SK-N-SH (cell line): ENCODE measurements around the gene PGAM2. TPM values are rescaled to one million over a fixed set of nuclear protein-coding genes. Genes with fewer than 3 reads are reported as not detected.

Experiments used
- CTCF ChIA-PET: fragments of 300-600, 350-600 bp; formaldehyde crosslinking; extraction: SDS; loops from one replicate; lab custom pipeline; 2021; lab: Yijun Ruan, JAX
- POLR2A ChIA-PET: fragments of 350-600 bp; sonication (Branson Sonifier 250); formaldehyde crosslinking; extraction: SDS; loops from one replicate; lab custom pipeline; 2020; ENCODE audit warnings: antibody characterized with exemption, inconsistent platforms; lab: Yijun Ruan, JAX
- DNase-seq: peaks from one replicate; pipeline ENCODE4 v3.0.0; 2012
- H2AFZ ChIP-seq: fragments of 200-600 bp; sonication (generic); 2 replicates; pipeline ENCODE4 v1.8.1; 2016; ENCODE audit warnings: antibody characterized with exemption, mild to moderate bottlenecking, low read depth
- H3F3A ChIP-seq: fragments of 200-600 bp; sonication (generic); replicated peaks from 2 replicates; pipeline ENCODE3; 2016; ENCODE audit warnings: antibody characterized with exemption, mild to moderate bottlenecking; ENCODE audit not compliant: insufficient read depth
- H3K27ac ChIP-seq, 2 experiments: fragments of 200-500 bp in 1 of 2; fragments of 200-600 bp in 1 of 2; sonication (Bioruptor generic) in 1 of 2; sonication (generic), shearing (Covaris generic) in 1 of 2; 2 replicates each; pipeline versions ENCODE4 v1.5.1 to v1.6.1; 2014 to 2016; ENCODE audit warnings: low read depth in 2 of 2, inconsistent platforms in 1 of 2, low read length in 1 of 2, mild to moderate bottlenecking in 1 of 2, mixed read lengths in 1 of 2
- H3K27me3 ChIP-seq: fragments of 200-600 bp; sonication (generic), shearing (Covaris generic); 2 replicates; pipeline ENCODE4 v1.6.1; 2016; ENCODE audit warnings: mixed run types; ENCODE audit not compliant: insufficient read depth
- H3K36me3 ChIP-seq, 2 experiments: fragments of 200-500 bp in 1 of 2; fragments of 200-600 bp in 1 of 2; sonication (Bioruptor generic) in 1 of 2; sonication (generic) in 1 of 2; replicated peaks in 1 of 2; 2 replicates each; pipeline versions ENCODE3 to v1.5.1; 2014 to 2016; ENCODE audit warnings: low read length in 1 of 2, mild to moderate bottlenecking in 1 of 2; ENCODE audit not compliant: insufficient read depth in 2 of 2, control insufficient read depth in 1 of 2
- H3K4me1 ChIP-seq, 2 experiments: fragments of 200-500 bp in 1 of 2; fragments of 200-600 bp in 1 of 2; sonication (Bioruptor generic) in 1 of 2; sonication (generic), shearing (Covaris generic) in 1 of 2; 2 replicates each; pipeline versions ENCODE4 v1.5.1 to v1.6.1; 2014 to 2016; ENCODE audit warnings: low read depth in 1 of 2, low read length in 1 of 2, mixed run types in 1 of 2; ENCODE audit not compliant: insufficient read depth in 2 of 2, control insufficient read depth in 1 of 2
- H3K4me2 ChIP-seq: fragments of 200-600 bp; sonication (generic), shearing (Covaris generic); 2 replicates; pipeline ENCODE4 v1.6.1; 2017; ENCODE audit warnings: mixed run types
- H3K4me3 ChIP-seq, 2 experiments: fragments of 200-500 bp in 1 of 2; fragments of 200-600 bp in 1 of 2; sonication (Bioruptor generic) in 1 of 2; sonication (generic), shearing (Covaris generic) in 1 of 2; 2 replicates each; pipeline versions ENCODE4 v1.5.1 to v1.8.1; 2014 to 2016; ENCODE audit warnings: low read depth in 2 of 2, inconsistent platforms in 1 of 2, low read length in 1 of 2, mild to moderate bottlenecking in 1 of 2, mixed read lengths in 1 of 2, moderate library complexity in 1 of 2
- H3K79me2 ChIP-seq: fragments of 200-600 bp; sonication (generic); 2 replicates; pipeline ENCODE4 v1.8.1; 2017; ENCODE audit warnings: mild to moderate bottlenecking; ENCODE audit not compliant: insufficient read depth
- H3K9ac ChIP-seq: fragments of 200-600 bp; sonication (generic); 2 replicates; pipeline ENCODE4 v1.6.1; 2017; ENCODE audit warnings: mixed run types
- H3K9me2 ChIP-seq: fragments of 200-600 bp; sonication (generic); 2 replicates; pipeline ENCODE4 v1.6.1; 2017; ENCODE audit warnings: mixed run types
- H3K9me3 ChIP-seq: fragments of 200-600 bp; sonication (generic); 2 replicates; pipeline ENCODE4 v1.6.1; 2017; ENCODE audit warnings: mixed run types, mild to moderate bottlenecking, moderate library complexity
- H4K20me1 ChIP-seq: fragments of 200-600 bp; sonication (generic); 2 replicates; pipeline ENCODE4 v1.6.1; 2017; ENCODE audit warnings: mild to moderate bottlenecking, mixed run types; ENCODE audit not compliant: insufficient read depth
- CTCF ChIP-seq: fragments of 200-600 bp; sonication (generic); IDR thresholded peaks from 2 replicates; pipeline ENCODE4 v1.6.1; 2017; ENCODE audit warnings: antibody characterized with exemption, mild to moderate bottlenecking, moderate library complexity
- ELF1 ChIP-seq: IDR thresholded peaks from 2 replicates; pipeline ENCODE4 v1.4.0; 2012
- EP300 ChIP-seq, 2 experiments: IDR thresholded peaks; 2 replicates each; pipeline versions ENCODE4 v1.4.0 to v1.6.1; 2012; ENCODE audit warnings: borderline replicate concordance in 1 of 2, low read depth in 1 of 2, low read length in 1 of 2
- EZH2phosphoT487 ChIP-seq: fragments of 200-600 bp; sonication (generic); IDR thresholded peaks from 2 replicates; pipeline ENCODE4 v1.6.1; 2017; ENCODE audit warnings: low read depth, mixed run types, mild to moderate bottlenecking, antibody characterized with exemption, moderate library complexity, borderline replicate concordance
- FOSL2 ChIP-seq: IDR thresholded peaks from 2 replicates; pipeline ENCODE4 v1.4.0; 2012; ENCODE audit warnings: low read depth, mild to moderate bottlenecking, moderate library complexity, borderline replicate concordance
- GABPA ChIP-seq: IDR thresholded peaks from 2 replicates; pipeline ENCODE4 v1.4.0; 2012; ENCODE audit warnings: low read depth, mild to moderate bottlenecking
- GATA2 ChIP-seq: sonication (generic); formaldehyde crosslinking; IDR thresholded peaks from 2 replicates; pipeline ENCODE4 v1.5.0; 2020; ENCODE audit warnings: mild to moderate bottlenecking, missing genetic modification reagents
- IRF3 ChIP-seq: fragments of 150-350 bp; IDR thresholded peaks from 2 replicates; pipeline ENCODE4 v1.6.1; 2016; ENCODE audit warnings: mild to moderate bottlenecking, low read depth, low read length
- JUND ChIP-seq: IDR thresholded peaks from 2 replicates; pipeline ENCODE4 v1.4.0; 2012
- MAX ChIP-seq: IDR thresholded peaks from 2 replicates; pipeline ENCODE4 v1.4.0; 2012; ENCODE audit warnings: low read depth
- MEF2A ChIP-seq: IDR thresholded peaks from 2 replicates; pipeline ENCODE4 v1.4.0; 2012; ENCODE audit warnings: low read depth, borderline replicate concordance
- MXI1 ChIP-seq: IDR thresholded peaks from 2 replicates; pipeline ENCODE4 v1.6.1; 2012; ENCODE audit warnings: mild to moderate bottlenecking, low read depth, low read length, improper control_type of control experiment
- NRF1 ChIP-seq: IDR thresholded peaks from 2 replicates; pipeline ENCODE4 v1.6.1; 2012; ENCODE audit warnings: low read depth, mild to moderate bottlenecking, low read length
- POLR2AphosphoS5 ChIP-seq: IDR thresholded peaks from 2 replicates; pipeline ENCODE4 v1.6.1; 2012; ENCODE audit warnings: low read depth, low read length
- RAD21 ChIP-seq: IDR thresholded peaks from 2 replicates; pipeline ENCODE4 v1.6.1; 2012; ENCODE audit warnings: mild to moderate bottlenecking, low read length
- RCOR1 ChIP-seq: fragments of 150-350 bp; IDR thresholded peaks from 2 replicates; pipeline ENCODE4 v1.6.1; 2017; ENCODE audit warnings: antibody characterized with exemption, low read length
- REST ChIP-seq: IDR thresholded peaks from 2 replicates; pipeline ENCODE4 v1.6.1; 2012; ENCODE audit warnings: mild to moderate bottlenecking, low read depth, low read length, moderate library complexity
- RFX5 ChIP-seq: IDR thresholded peaks from 2 replicates; pipeline ENCODE4 v1.6.1; 2012; ENCODE audit warnings: mild to moderate bottlenecking, improper control_type of control experiment, low read length
- RXRA ChIP-seq: IDR thresholded peaks from 2 replicates; pipeline ENCODE4 v1.4.0; 2012; ENCODE audit warnings: low read depth, mild to moderate bottlenecking, borderline replicate concordance
- SIN3A ChIP-seq: IDR thresholded peaks from 2 replicates; pipeline ENCODE4 v1.6.1; 2012; ENCODE audit warnings: low read depth, mild to moderate bottlenecking, low read length, moderate library complexity, borderline replicate concordance
- SMC3 ChIP-seq: IDR thresholded peaks from 2 replicates; pipeline ENCODE4 v1.6.1; 2012; ENCODE audit warnings: low read depth, low read length, improper control_type of control experiment
- TCF12 ChIP-seq: IDR thresholded peaks from 2 replicates; pipeline ENCODE4 v1.4.0; 2012
- YY1 ChIP-seq: IDR thresholded peaks from 2 replicates; pipeline ENCODE4 v1.4.0; 2012; ENCODE audit warnings: low read depth, mild to moderate bottlenecking
- ZBTB33 ChIP-seq: IDR thresholded peaks from 2 replicates; pipeline ENCODE4 v1.4.0; 2012; ENCODE audit warnings: low read depth, borderline replicate concordance
- WGBS: methylation state at CpG from one replicate; pipeline ENCODE4 v1.1.6; 2017; ENCODE audit warnings: low lambda C conversion rate; 5-methylcytosine and 5-hydroxymethylcytosine counted together
- polyA plus RNA-seq, 3 experiments: library from polyadenylated mRNA; depleted of rRNA; stranded (reverse); fragments of >200 nt; gene quantifications; 2 replicates each; pipeline ENCODE4 v1.2.3, GENCODE V29; 2012

The PGAM2 gene
- polyA plus RNA-seq, 1 of the 3 experiments (the other 2 are of a cell fraction), result 0.79 TPM

- ChIA-PET POLR2A (interaction anchor here (0.6 to 1.9 kb wide), 8 partner anchors 8 to 131 kb away, joined by 3 to 6 read pairs (median 4); partner anchors contain the start of genes DBNL and YKT6), CTCF (interaction anchor here (0.6 to 4.4 kb wide), 39 partner anchors 8 to 492 kb away, joined by 3 to 68 read pairs (median 4); partner anchors contain the start of genes DBNL, GCK, POLD2 and YKT6)
- Histone ChIP-seq H3K4me2 (peak overlapping the region; percentile 30; the same call in 1 of the 2 replicates), H4K20me1 (no peaks in the 10 kb centered on the region), H3K9me2 (no peaks in the 10 kb centered on the region), H3F3A (peaks cover 50% of the 10 kb centered on the region), H3K9ac (no peak overlapping the region; the same call in 1 of the 2 replicates), H3K4me3 (no peak overlapping the region), H3K27ac (peak overlapping the region; percentile 55 to 67), H3K9me3 (no peaks in the 10 kb centered on the region), H3K36me3 (peaks cover 7 to 37% of the 10 kb centered on the region in 2 experiments), H3K79me2 (no peaks in the 10 kb centered on the region), H3K27me3 (no peaks in the 10 kb centered on the region), H2AFZ (no peak overlapping the region), H3K4me1 (peaks cover 5 to 22% of the 10 kb centered on the region in 2 experiments)
- WGBS, result 24% methylated on average over 10 of the region's 12 CpGs
- peak; percentile 93 for DNase-seq
- no peak for TF ChIP-seq IRF3
- TF ChIP-seq POLR2AphosphoS5, result no peak; the same call in 1 of the 2 replicates
- no peak for TF ChIP-seq RXRA
- TF ChIP-seq EZH2phosphoT487, result no peak
- no peak for TF ChIP-seq REST
- peak; percentile 41; the same call in 1 of the 2 replicates for TF ChIP-seq RCOR1
- no peak for TF ChIP-seq ELF1
- TF ChIP-seq ZBTB33, result no peak
- no peak for TF ChIP-seq RFX5
- no peak for TF ChIP-seq MEF2A
- TF ChIP-seq NRF1, result no peak
- TF ChIP-seq YY1, result 0 out of 2 replicates have a peak, but pooled peaks have one; percentile 22
- 0 out of 2 replicates have a peak, but pooled peaks have one; percentile 13 for TF ChIP-seq TCF12
- peak; percentile 98 for TF ChIP-seq CTCF
- TF ChIP-seq SIN3A, result no peak
- TF ChIP-seq MAX, result no peak
- TF ChIP-seq FOSL2, result peak; percentile 72
- no peak; the same call in 1 of the 2 replicates for TF ChIP-seq MXI1
- no peak for TF ChIP-seq EP300 (IDR thresholded peaks at IDR 0.05; ENCODE audit: borderline replicate concordance in 1 of 2, low read depth in 1 of 2, low read length in 1 of 2)
- peak; percentile 90 for TF ChIP-seq SMC3
- TF ChIP-seq JUND, result peak; percentile 41; the same call in 1 of the 2 replicates
- no peak for TF ChIP-seq GATA2
- TF ChIP-seq RAD21, result peak; percentile 86
- TF ChIP-seq GABPA, result no peak
Measured at GRCh38 chr7:44072364-44073231, 7.2 kb upstream of the PGAM2 start.
